ENCODE data around the gene TMEM8B.
A peak's percentile ranks its signal among the peaks of the same experiment; 100 is the strongest.

DNA sequence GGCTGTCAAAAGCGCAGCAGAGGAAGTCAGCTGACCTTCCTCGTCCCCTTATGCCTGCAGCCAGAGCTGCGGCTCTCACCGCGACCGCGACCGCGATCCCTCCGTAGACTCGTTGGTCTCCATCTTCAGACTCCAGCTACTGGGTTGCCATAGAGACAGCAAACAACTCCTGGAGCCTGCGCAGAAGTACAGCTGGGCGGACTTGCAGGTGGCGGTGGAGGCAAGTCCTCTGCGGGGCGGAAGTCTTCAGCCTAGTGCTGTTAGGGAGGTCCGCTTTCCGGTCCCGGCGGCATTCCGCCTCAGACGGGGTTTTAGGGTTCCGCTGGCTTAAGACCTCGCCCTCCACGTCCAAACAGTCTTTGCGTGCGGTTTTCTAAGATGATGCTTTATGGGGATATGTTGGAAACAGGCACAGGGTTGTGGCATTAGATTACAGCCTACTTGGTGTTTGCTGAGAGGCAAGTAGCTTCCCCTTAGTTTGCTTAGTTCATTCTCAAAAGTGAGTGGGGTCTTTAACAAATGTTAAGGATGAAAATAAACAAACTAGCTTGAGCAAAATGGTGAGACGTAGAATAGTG lies 16.9 kb upstream of the TMEM8B start, which contains the start of gene SPAG8:
- TF ChIP-seq, protein P1, sequence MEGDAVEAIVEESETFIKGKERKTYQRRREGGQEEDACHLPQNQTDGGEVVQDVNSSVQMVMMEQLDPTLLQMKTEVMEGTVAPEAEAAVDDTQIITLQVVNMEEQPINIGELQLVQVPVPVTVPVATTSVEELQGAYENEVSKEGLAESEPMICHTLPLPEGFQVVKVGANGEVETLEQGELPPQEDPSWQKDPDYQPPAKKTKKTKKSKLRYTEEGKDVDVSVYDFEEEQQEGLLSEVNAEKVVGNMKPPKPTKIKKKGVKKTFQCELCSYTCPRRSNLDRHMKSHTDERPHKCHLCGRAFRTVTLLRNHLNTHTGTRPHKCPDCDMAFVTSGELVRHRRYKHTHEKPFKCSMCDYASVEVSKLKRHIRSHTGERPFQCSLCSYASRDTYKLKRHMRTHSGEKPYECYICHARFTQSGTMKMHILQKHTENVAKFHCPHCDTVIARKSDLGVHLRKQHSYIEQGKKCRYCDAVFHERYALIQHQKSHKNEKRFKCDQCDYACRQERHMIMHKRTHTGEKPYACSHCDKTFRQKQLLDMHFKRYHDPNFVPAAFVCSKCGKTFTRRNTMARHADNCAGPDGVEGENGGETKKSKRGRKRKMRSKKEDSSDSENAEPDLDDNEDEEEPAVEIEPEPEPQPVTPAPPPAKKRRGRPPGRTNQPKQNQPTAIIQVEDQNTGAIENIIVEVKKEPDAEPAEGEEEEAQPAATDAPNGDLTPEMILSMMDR (IDR thresholded peaks at IDR 0.05; ENCODE audit: low read depth, low read length): no peak
- peak; percentile 48 for TF ChIP-seq MYC (IDR thresholded peaks at IDR 0.05; ENCODE audit: low read depth, low read length)
- TF ChIP-seq POLR2A (IDR thresholded peaks at IDR 0.05; ENCODE audit: extremely low read depth, insufficient read length): no peak
- peak; percentile 43 for TF ChIP-seq MAX (IDR thresholded peaks at IDR 0.05; ENCODE audit: low read depth, low read length)
